Tracheal epithelial cell (primary cell): ENCODE results near the gene CLDN6. TPM values are rescaled to one million over a fixed set of nuclear protein-coding genes. Genes with fewer than 3 reads are reported as not detected.

Experiments used
- total RNA-seq: library from RNA; depleted of rRNA; stranded (reverse); fragments of >200 nt; gene quantifications from 2 replicates; pipeline ENCODE4 v1.2.1, GENCODE V29; 2014

CLDN6 gene, protein sequence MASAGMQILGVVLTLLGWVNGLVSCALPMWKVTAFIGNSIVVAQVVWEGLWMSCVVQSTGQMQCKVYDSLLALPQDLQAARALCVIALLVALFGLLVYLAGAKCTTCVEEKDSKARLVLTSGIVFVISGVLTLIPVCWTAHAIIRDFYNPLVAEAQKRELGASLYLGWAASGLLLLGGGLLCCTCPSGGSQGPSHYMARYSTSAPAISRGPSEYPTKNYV
- 0.21 and 4.8 TPM in 2 replicates for total RNA-seq

DNA sequence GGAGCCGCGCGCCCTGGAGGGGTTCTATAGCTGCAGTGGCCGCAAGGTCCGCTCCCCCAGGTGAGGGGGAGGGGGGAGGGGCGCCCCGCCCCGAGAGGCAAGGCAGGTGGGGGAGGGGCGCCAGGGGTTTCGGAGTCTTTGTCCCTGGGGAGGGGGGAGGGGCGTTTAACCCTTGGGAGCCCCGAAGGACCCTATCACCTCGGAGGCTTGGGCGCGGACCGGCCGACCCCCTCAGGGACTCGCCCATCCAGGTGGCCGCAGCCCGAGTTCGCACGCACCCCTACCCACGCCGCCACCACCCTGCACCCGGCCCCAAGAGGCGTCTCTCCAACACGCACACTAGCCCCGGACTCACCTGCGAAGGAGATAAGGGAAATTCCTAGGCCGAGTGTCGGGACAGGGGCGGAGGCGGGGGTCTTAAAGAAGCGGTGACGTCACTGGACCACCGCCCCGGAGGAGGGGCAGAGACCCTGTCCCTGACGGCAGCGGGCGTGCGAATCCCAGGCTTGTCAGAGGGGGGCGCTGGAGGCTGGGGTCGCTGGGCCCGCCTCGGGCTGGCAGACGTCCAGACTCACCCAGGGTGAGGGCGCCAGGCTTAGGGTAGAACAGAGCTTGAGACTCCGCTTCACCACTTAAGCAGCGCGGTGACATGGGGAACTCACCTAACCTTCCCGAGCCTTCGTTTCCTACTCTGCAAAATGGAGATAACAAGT, at the start of gene CLDN6:
Gene CLDN6 (minus strand): TSS at position 390 of the 713 bp plus-strand sequence. CDS start 2,162 bp downstream, outside the sequence.

DNA sequence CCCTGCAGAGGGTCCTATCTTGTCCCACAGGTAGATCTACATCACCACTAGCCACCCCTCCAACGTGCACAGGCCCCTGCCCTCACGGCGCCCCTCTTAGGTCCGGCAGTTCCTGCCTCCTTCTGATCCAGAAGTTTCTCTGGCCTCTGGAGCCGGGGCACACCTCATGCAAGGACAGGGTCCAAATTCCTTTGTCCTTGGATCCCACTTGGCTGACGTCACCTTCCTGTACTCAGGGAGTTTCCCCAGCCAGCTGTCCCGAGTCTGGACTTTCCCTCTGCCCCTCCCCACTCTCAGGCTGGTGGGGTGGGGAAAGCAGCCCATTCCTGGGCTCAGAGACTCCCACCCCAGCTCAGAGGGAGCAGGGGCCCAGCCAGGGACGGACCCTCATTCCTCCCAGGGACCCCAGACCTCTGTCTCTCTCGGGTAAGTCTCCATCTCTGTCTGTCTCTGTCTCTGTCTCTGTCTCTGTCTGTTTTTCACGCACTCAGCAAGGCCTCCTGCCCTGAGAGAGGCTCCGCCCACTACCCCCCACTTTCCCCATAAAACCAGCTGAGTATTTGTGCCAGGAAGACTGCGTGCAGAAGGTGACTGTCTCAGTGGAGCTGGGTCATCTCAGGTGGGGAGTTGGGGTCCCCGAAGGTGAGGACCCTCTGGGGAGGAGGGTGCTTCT, 47.2 kb upstream of the CLDN6 start, which contains the start of gene IL32:
Gene IL32 (plus strand): TSS at position 572 of the 673 bp plus-strand sequence. CDS start 172 bp downstream, outside the sequence.

DNA sequence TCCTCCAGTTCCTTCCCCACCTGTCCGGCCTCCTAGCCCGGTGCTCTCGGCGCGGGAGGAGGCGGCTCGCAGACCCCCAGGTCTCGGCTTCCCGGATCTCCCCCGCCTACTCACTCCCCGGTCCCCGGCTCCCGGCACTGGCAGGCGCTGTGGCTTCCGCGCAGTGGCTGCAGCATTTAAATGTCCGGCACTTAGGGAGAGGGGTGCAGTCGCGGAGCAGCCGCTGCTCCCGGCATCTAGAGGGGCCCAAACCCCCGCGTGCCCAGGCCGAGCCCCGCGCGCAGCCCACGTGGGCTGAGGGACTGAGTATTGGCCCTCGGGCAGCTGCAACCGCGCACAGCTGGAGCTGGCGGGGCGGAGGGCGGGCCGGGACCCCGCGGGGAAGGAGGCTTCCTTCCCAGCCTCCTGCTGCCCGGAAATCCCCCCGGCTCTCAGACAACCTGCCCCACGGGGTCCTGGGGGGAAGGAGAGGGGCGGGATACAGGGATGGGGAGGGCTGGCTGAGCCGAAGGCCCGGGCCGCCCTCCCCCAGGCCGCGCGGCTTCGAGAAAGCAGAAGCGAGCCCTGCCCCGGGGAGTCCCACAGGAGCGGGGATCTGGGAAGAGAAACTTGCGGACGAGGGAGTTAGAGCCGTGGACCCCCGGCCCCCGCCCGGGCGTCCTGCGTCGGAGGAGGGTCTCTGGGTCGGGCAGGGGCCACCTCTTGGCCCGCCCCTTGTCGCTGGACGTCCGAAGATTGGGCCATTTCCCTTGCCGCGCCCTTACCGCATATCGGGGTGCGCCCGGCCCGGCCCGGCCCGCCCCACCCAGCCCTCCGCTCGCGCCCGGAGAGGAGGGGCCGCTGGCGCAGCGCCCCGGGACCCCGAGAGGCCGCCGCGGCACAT, 28.0 kb upstream of the CLDN6 start, which contains the start of gene MMP25:
Gene MMP25 (plus strand): TSS at position 804 of the 883 bp plus-strand sequence. CDS start 357 bp downstream, outside the sequence.

GRCh38 chr16:3036726-3037315, 18.8 kb upstream of the CLDN6 start, which contains the start of gene BICDL2:
BICDL2 (minus strand) TSS chr16:3036944; CDS start chr16:3035496, 1,448 bp downstream.

GRCh38 chr16:3023669-3024478, 5.9 kb upstream of the CLDN6 start, which contains the start of the genes HCFC1R1 and THOC6:
HCFC1R1 (minus strand) TSS chr16:3023942; CDS start chr16:3023941, 1 bp downstream.
THOC6 (plus strand) TSS chr16:3024035; CDS start chr16:3024327, 292 bp downstream.

DNA sequence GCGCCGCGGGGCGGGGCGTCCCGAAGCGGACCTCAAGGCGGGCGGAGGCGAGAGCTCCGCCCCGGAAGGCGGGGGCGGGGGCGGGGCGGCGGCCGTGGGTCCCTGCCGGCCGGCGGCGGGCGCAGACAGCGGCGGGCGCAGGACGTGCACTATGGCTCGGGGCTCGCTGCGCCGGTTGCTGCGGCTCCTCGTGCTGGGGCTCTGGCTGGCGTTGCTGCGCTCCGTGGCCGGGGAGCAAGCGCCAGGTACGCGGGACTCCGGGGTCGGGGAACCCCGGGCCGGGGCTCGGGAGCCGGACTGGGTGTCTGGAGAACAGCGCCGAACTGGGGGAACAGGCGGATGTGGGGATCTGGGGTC, 2.2 kb upstream of the CLDN6 start, which contains the start of gene TNFRSF12A:
Gene TNFRSF12A (plus strand): TSS at position 122 of the 357 bp plus-strand sequence. CDS start 30 bp downstream, at position 152.

DNA sequence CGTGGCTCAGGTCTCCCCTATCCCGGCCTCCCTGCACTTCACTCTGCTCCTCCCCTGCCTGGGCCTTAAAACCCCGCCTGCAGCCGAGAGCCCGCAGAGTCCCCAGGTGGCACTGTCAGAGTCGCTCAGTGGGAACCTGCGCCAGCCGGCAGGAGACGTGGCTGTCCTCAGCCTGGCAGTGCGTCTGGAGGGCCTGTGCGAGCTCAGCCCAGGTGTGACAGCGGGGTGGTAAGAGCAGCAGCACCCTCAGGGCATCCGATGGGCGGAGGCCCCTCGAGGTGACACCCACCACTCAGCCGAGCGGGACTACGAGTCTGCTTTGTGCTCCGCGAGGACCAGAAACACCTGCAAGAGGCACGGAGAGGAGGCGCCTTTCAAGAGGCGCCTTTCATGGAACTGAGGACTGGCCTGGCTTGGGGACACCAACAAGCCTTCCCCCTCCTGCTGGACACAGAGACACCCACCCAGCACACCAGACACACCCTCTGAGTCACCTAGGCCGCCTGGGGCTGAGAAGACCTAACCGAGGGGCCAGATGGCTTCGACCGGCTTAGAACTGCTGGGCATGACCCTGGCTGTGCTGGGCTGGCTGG, 5.1 kb downstream of the CLDN6 start, which contains the start of gene CLDN9:
Gene CLDN9 (plus strand): TSS at position 96 of the 593 bp plus-strand sequence. CDS start 440 bp downstream, at position 536.

DNA sequence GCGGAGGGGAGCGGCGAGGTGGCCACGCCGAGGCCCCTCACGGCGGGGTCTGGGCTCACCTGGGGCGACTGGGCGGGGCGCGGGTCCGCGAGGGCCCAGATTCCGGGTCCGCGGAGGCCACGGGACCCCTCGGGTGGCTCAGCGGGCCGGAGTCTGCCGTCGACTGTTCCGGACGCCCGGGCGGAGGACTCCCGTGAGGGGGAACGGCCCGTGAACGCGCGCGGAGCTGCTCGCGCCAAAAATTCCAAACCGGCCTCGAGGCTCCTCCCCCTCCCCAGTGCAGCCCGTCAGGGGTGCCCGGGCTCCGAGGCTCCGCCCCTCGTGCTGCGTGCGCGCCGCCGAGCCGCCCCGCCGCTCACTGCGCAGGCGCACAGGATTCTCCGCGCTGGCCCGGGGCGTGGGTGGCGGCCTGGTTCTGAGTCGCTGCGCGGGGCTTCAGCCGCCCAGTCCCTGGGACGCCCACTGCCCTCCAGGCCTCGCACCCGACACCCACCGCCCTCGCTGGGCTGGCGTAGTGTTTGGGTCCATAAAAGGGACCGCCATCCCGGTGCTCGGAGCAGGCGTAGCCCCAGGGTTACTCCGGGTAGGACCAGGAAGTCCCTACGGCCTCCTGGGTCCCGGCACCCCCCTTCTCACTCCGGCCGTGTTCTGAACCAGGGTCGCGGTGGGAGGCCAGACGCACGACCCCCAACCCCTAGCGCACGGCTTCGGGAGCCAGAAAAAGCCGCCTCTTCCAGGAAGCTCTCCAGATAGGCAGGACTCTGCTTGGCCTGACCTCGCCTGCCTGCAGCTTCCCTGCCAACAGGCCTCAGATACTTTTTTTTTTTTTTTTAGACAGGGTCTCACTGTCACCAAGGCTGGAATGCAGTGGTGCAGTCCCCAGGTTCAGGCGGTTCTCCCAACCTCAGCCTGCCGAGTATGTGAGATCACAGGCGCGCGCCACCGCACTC, 37.5 kb downstream of the CLDN6 start, which contains the start of gene PKMYT1:
Gene PKMYT1 (minus strand): TSS at position 220 of the 950 bp plus-strand sequence. CDS start 789 bp downstream, outside the sequence.

GRCh38 chr16:2968738-2969544, 49.0 kb downstream of the CLDN6 start, which contains the start of gene PAQR4:
PAQR4 (plus strand) TSS chr16:2969348; CDS start chr16:2969675, 327 bp downstream.

Other genes with a start within 250 kb of the CLDN6 start
- 382 and 420 TPM in 2 replicates for gene ELOB, start 240.9 kb downstream of the CLDN6 start, total RNA-seq
- gene PRSS33, start 230.6 kb downstream of the CLDN6 start, total RNA-seq = not detected in 2 replicates
- not detected in 2 replicates for gene PRSS41, start 219.7 kb downstream of the CLDN6 start, total RNA-seq
- gene PRSS21, start 200.9 kb downstream of the CLDN6 start, total RNA-seq = 5.8 and 8.7 TPM in 2 replicates
- 0.64 and 1.4 TPM in 2 replicates for gene ZG16B, start 187.9 kb downstream of the CLDN6 start, total RNA-seq
- 8.3 and 21.0 TPM in 2 replicates for gene PRSS22, start 160.0 kb downstream of the CLDN6 start, total RNA-seq
- gene FLYWCH2, start 135.0 kb downstream of the CLDN6 start, total RNA-seq = 39.2 and 75.9 TPM in 2 replicates
- 41.9 and 48.4 TPM in 2 replicates for gene FLYWCH1, start 106.3 kb downstream of the CLDN6 start, total RNA-seq
- gene KREMEN2, start 53.9 kb downstream of the CLDN6 start, total RNA-seq = 3.2 and 30.1 TPM in 2 replicates
- gene PAQR4, start 48.8 kb downstream of the CLDN6 start, total RNA-seq = 7.2 and 17.4 TPM in 2 replicates
- gene PKMYT1, start 37.7 kb downstream of the CLDN6 start, total RNA-seq = 0.43 and 1.9 TPM in 2 replicates
- not detected in 2 replicates for gene CLDN9, start 5.3 kb downstream of the CLDN6 start, total RNA-seq
- 336 and 560 TPM in 2 replicates for gene TNFRSF12A, start 2.2 kb upstream of the CLDN6 start, total RNA-seq
- gene HCFC1R1, start 5.8 kb upstream of the CLDN6 start, total RNA-seq = 8.3 and 21.7 TPM in 2 replicates
- gene THOC6, start 5.9 kb upstream of the CLDN6 start, total RNA-seq = 20.9 and 35.4 TPM in 2 replicates
- gene BICDL2, start 18.8 kb upstream of the CLDN6 start, total RNA-seq = 10.4 and 11.3 TPM in 2 replicates
- under 0.01 and 0.24 TPM in 2 replicates for gene MMP25, start 28.4 kb upstream of the CLDN6 start, total RNA-seq
- 1.1 and 115 TPM in 2 replicates for gene IL32, start 47.5 kb upstream of the CLDN6 start, total RNA-seq
- gene ZSCAN10, start 81.1 kb upstream of the CLDN6 start, total RNA-seq = not detected in 2 replicates
- 23.9 and 35.2 TPM in 2 replicates for gene ZNF205, start 94.4 kb upstream of the CLDN6 start, total RNA-seq
- 9.2 and 12.6 TPM in 2 replicates for gene ZNF213, start 116.8 kb upstream of the CLDN6 start, total RNA-seq
- gene OR1F1, start 170.0 kb upstream of the CLDN6 start, total RNA-seq = not detected in 2 replicates
- 7.7 and 8.7 TPM in 2 replicates for gene ZNF200, start 217.0 kb upstream of the CLDN6 start, total RNA-seq
- gene MEFV, start 238.4 kb upstream of the CLDN6 start, total RNA-seq = under 0.01 TPM in 1 of 2 replicates, not detected in the other